ENCODE data around the gene IL6.
"Not testable (repeated sequence)": the region's sequence is repeated elsewhere in the genome, so short reads cannot be mapped to it uniquely, and the experiment has no call there.

Gene IL6

GRCh38 chr7:22779730-22780323, 52.8 kb downstream of the IL6 start:
- DNase-seq (ENCODE audit: low read depth in 2 of 2, low spot score in 1 of 2) = not testable (repeated sequence)

GRCh38 chr7:22781230-22781711, 54.3 kb downstream of the IL6 start:
- no peak for DNase-seq (ENCODE audit: low read depth in 2 of 2, low spot score in 1 of 2)

Measured in stimulated activated CD8-positive, alpha-beta memory T cell treated with anti-CD3 and anti-CD28 coated beads, Interleukin-4, amount 100 ng/mL, for 1 hour (primary cell).